ENCODE results near the gene SEMA7A.
A peak's percentile ranks its signal among the peaks of the same experiment; 100 is the strongest.
"Not testable (repeated sequence)": the region's sequence is repeated elsewhere in the genome, so short reads cannot be mapped to it uniquely, and the experiment has no call there.

The SEMA7A gene
- 2.6 to 5.6 (median 4.7) reads per million in 3 donors for total RNA-seq

GRCh38 chr15:74433592-74434262 is at the start of gene SEMA7A:
Gene SEMA7A (minus strand): TSS chr15:74433958. CDS start chr15:74433918, 40 bp downstream.
- Histone ChIP-seq H3K27ac (ENCODE audit: insufficient read depth, low read length, poor library complexity, severe bottlenecking) (no peak within 1 kb of the TSS), H3K4me3 (ENCODE audit: insufficient read depth, low read depth, low read length, poor library complexity, severe bottlenecking) (peak within 1 kb of the TSS; percentile 57), H3K27me3 (replicated peaks; ENCODE audit: control insufficient read depth, insufficient read depth, low read length, poor library complexity, severe bottlenecking) (no peaks in the 10 kb centered on the region), H3K9me3 (ENCODE audit: control insufficient read depth, low read length) (no peaks in the 10 kb centered on the region), H3K36me3 (ENCODE audit: control insufficient read depth, insufficient read depth, low read length) (no peaks in the 10 kb centered on the region), H3K4me1 (ENCODE audit: control insufficient read depth, insufficient read depth, low read length, poor library complexity, severe bottlenecking) (peaks cover 16% of the 10 kb centered on the region)
- DNase-seq, result peak; percentile 52 to 56 (median 56)

GRCh38 chr15:74482661-74483060 is 48.9 kb upstream of the SEMA7A start:
- no peaks in the 10 kb centered on the region for H3K4me1 ChIP-seq (ENCODE audit: control insufficient read depth, insufficient read depth, low read length, poor library complexity, severe bottlenecking)
- DNase-seq, result no peak
- no peaks in the 10 kb centered on the region for H3K9me3 ChIP-seq (ENCODE audit: control insufficient read depth, low read length)
- no peak overlapping the region for H3K4me3 ChIP-seq (ENCODE audit: insufficient read depth, low read depth, low read length, poor library complexity, severe bottlenecking)
- no peak overlapping the region for H3K27ac ChIP-seq (ENCODE audit: insufficient read depth, low read length, poor library complexity, severe bottlenecking)
- H3K36me3 ChIP-seq (ENCODE audit: control insufficient read depth, insufficient read depth, low read length), result no peaks in the 10 kb centered on the region
- H3K27me3 ChIP-seq (replicated peaks; ENCODE audit: control insufficient read depth, insufficient read depth, low read length, poor library complexity, severe bottlenecking), result no peaks in the 10 kb centered on the region

- not testable (repeated sequence) for H3K4me3 ChIP-seq (ENCODE audit: insufficient read depth, low read depth, low read length, poor library complexity, severe bottlenecking); H3K36me3 ChIP-seq (ENCODE audit: control insufficient read depth, insufficient read depth, low read length); H3K27ac ChIP-seq (ENCODE audit: insufficient read depth, low read length, poor library complexity, severe bottlenecking); H3K9me3 ChIP-seq (ENCODE audit: control insufficient read depth, low read length); H3K27me3 ChIP-seq (replicated peaks; ENCODE audit: control insufficient read depth, insufficient read depth, low read length, poor library complexity, severe bottlenecking); DNase-seq; H3K4me1 ChIP-seq (ENCODE audit: control insufficient read depth, insufficient read depth, low read length, poor library complexity, severe bottlenecking)
Observed at GRCh38 chr15:74480364-74480763, 46.6 kb upstream of the SEMA7A start.

GRCh38 chr15:74471621-74472020 is 37.9 kb upstream of the SEMA7A start:
- not testable (repeated sequence) for H3K27ac ChIP-seq (ENCODE audit: insufficient read depth, low read length, poor library complexity, severe bottlenecking)

GRCh38 chr15:74470631-74471395 is 37.1 kb upstream of the SEMA7A start:
- DNase-seq, result no peak
- no peak overlapping the region for H3K4me3 ChIP-seq (ENCODE audit: insufficient read depth, low read depth, low read length, poor library complexity, severe bottlenecking)
- H3K27me3 ChIP-seq (replicated peaks; ENCODE audit: control insufficient read depth, insufficient read depth, low read length, poor library complexity, severe bottlenecking), result no peaks in the 10 kb centered on the region
- no peak overlapping the region for H3K27ac ChIP-seq (ENCODE audit: insufficient read depth, low read length, poor library complexity, severe bottlenecking)
- no peaks in the 10 kb centered on the region for H3K9me3 ChIP-seq (ENCODE audit: control insufficient read depth, low read length)
- no peaks in the 10 kb centered on the region for H3K4me1 ChIP-seq (ENCODE audit: control insufficient read depth, insufficient read depth, low read length, poor library complexity, severe bottlenecking)
- peaks cover 5% of the 10 kb centered on the region for H3K36me3 ChIP-seq (ENCODE audit: control insufficient read depth, insufficient read depth, low read length)

More at GRCh38 chr15:74471621-74472020, 37.9 kb upstream of the SEMA7A start:
- not testable (repeated sequence) for H3K9me3 ChIP-seq (ENCODE audit: control insufficient read depth, low read length); H3K4me3 ChIP-seq (ENCODE audit: insufficient read depth, low read depth, low read length, poor library complexity, severe bottlenecking); H3K4me1 ChIP-seq (ENCODE audit: control insufficient read depth, insufficient read depth, low read length, poor library complexity, severe bottlenecking); H3K36me3 ChIP-seq (ENCODE audit: control insufficient read depth, insufficient read depth, low read length); H3K27me3 ChIP-seq (replicated peaks; ENCODE audit: control insufficient read depth, insufficient read depth, low read length, poor library complexity, severe bottlenecking); DNase-seq

- Histone ChIP-seq H3K27ac (ENCODE audit: insufficient read depth, low read length, poor library complexity, severe bottlenecking) (no peak overlapping the region), H3K4me3 (ENCODE audit: insufficient read depth, low read depth, low read length, poor library complexity, severe bottlenecking) (no peak overlapping the region), H3K27me3 (replicated peaks; ENCODE audit: control insufficient read depth, insufficient read depth, low read length, poor library complexity, severe bottlenecking) (no peaks in the 10 kb centered on the region), H3K36me3 (ENCODE audit: control insufficient read depth, insufficient read depth, low read length) (no peaks in the 10 kb centered on the region), H3K4me1 (ENCODE audit: control insufficient read depth, insufficient read depth, low read length, poor library complexity, severe bottlenecking) (no peaks in the 10 kb centered on the region), H3K9me3 (ENCODE audit: control insufficient read depth, low read length) (no peaks in the 10 kb centered on the region)
- DNase-seq, result no peak
Observed at GRCh38 chr15:74468341-74469032, 34.7 kb upstream of the SEMA7A start.

- Histone ChIP-seq H3K9me3 (ENCODE audit: control insufficient read depth, low read length) (no peaks in the 10 kb centered on the region), H3K4me3 (ENCODE audit: insufficient read depth, low read depth, low read length, poor library complexity, severe bottlenecking) (no peak overlapping the region), H3K4me1 (ENCODE audit: control insufficient read depth, insufficient read depth, low read length, poor library complexity, severe bottlenecking) (no peaks in the 10 kb centered on the region), H3K36me3 (ENCODE audit: control insufficient read depth, insufficient read depth, low read length) (no peaks in the 10 kb centered on the region), H3K27me3 (replicated peaks; ENCODE audit: control insufficient read depth, insufficient read depth, low read length, poor library complexity, severe bottlenecking) (no peaks in the 10 kb centered on the region), H3K27ac (ENCODE audit: insufficient read depth, low read length, poor library complexity, severe bottlenecking) (no peak overlapping the region)
- DNase-seq, result no peak
Observed at GRCh38 chr15:74466570-74466969, 32.8 kb upstream of the SEMA7A start.

GRCh38 chr15:74464897-74465296 is 31.1 kb upstream of the SEMA7A start:
- H3K4me3 ChIP-seq (ENCODE audit: insufficient read depth, low read depth, low read length, poor library complexity, severe bottlenecking), result no peak overlapping the region
- H3K27ac ChIP-seq (ENCODE audit: insufficient read depth, low read length, poor library complexity, severe bottlenecking), result no peak overlapping the region
- no peaks in the 10 kb centered on the region for H3K9me3 ChIP-seq (ENCODE audit: control insufficient read depth, low read length)
- H3K4me1 ChIP-seq (ENCODE audit: control insufficient read depth, insufficient read depth, low read length, poor library complexity, severe bottlenecking), result peaks cover 5% of the 10 kb centered on the region
- no peaks in the 10 kb centered on the region for H3K36me3 ChIP-seq (ENCODE audit: control insufficient read depth, insufficient read depth, low read length)
- no peak for DNase-seq
- H3K27me3 ChIP-seq (replicated peaks; ENCODE audit: control insufficient read depth, insufficient read depth, low read length, poor library complexity, severe bottlenecking), result no peaks in the 10 kb centered on the region

- Histone ChIP-seq H3K36me3 (ENCODE audit: control insufficient read depth, insufficient read depth, low read length) (no peaks in the 10 kb centered on the region), H3K27me3 (replicated peaks; ENCODE audit: control insufficient read depth, insufficient read depth, low read length, poor library complexity, severe bottlenecking) (no peaks in the 10 kb centered on the region), H3K4me3 (ENCODE audit: insufficient read depth, low read depth, low read length, poor library complexity, severe bottlenecking) (no peak overlapping the region), H3K27ac (ENCODE audit: insufficient read depth, low read length, poor library complexity, severe bottlenecking) (no peak overlapping the region), H3K9me3 (ENCODE audit: control insufficient read depth, low read length) (no peaks in the 10 kb centered on the region), H3K4me1 (ENCODE audit: control insufficient read depth, insufficient read depth, low read length, poor library complexity, severe bottlenecking) (peaks cover 5% of the 10 kb centered on the region)
- DNase-seq, result no peak
Observed at GRCh38 chr15:74464216-74464615, 30.5 kb upstream of the SEMA7A start.

GRCh38 chr15:74463634-74464033 is 29.9 kb upstream of the SEMA7A start:
- DNase-seq, result no peak
- Histone ChIP-seq H3K9me3 (ENCODE audit: control insufficient read depth, low read length) (no peaks in the 10 kb centered on the region), H3K27me3 (replicated peaks; ENCODE audit: control insufficient read depth, insufficient read depth, low read length, poor library complexity, severe bottlenecking) (no peaks in the 10 kb centered on the region), H3K27ac (ENCODE audit: insufficient read depth, low read length, poor library complexity, severe bottlenecking) (no peak overlapping the region), H3K4me3 (ENCODE audit: insufficient read depth, low read depth, low read length, poor library complexity, severe bottlenecking) (no peak overlapping the region), H3K4me1 (ENCODE audit: control insufficient read depth, insufficient read depth, low read length, poor library complexity, severe bottlenecking) (peaks cover 5% of the 10 kb centered on the region), H3K36me3 (ENCODE audit: control insufficient read depth, insufficient read depth, low read length) (no peaks in the 10 kb centered on the region)
